WTC11 (cell line): ENCODE results near the gene DNM3. TPM values are rescaled to one million over a fixed set of nuclear protein-coding genes. Genes with fewer than 3 reads are reported as not detected.

Experiments
- ATAC-seq: fragments of 200-7000 bp; cut with Tn5 transposase; 2 replicates; pipeline ENCODE4 v1.10.0; 2021; ENCODE audit warnings: mild to moderate bottlenecking, moderate library complexity
- CTCF ChIA-PET: fragments of 300-600 bp; sonication (Branson Sonifier 250); formaldehyde crosslinking; loops from one replicate; lab custom pipeline; 2021; ENCODE audit warnings: antibody characterized with exemption; lab: Charles Lee
- POLR2A ChIA-PET: fragments of 350-600 bp; sonication (Branson Sonifier 250); formaldehyde crosslinking; loops from one replicate; lab custom pipeline; 2021; ENCODE audit warnings: antibody characterized with exemption; lab: Charles Lee
- DNase-seq: peaks from one replicate; pipeline ENCODE4 v3.0.0; 2021; ENCODE audit warnings: low spot score
- H3K27ac Mint-ChIP-seq: 2 replicates; pipeline ENCODE4 v1.8.0; 2021; ENCODE audit warnings: mixed read lengths
- H3K27me3 Mint-ChIP-seq: 2 replicates; pipeline ENCODE4 v1.8.0; 2021; ENCODE audit warnings: low read depth, mild to moderate bottlenecking, moderate library complexity, mixed read lengths
- H3K36me3 Mint-ChIP-seq: 2 replicates; pipeline ENCODE4 v1.8.0; 2021; ENCODE audit warnings: mixed read lengths
- H3K4me1 Mint-ChIP-seq: 2 replicates; pipeline ENCODE4 v1.8.0; 2022; ENCODE audit warnings: mixed read lengths
- H3K4me3 Mint-ChIP-seq: 2 replicates; pipeline ENCODE4 v1.8.0; 2021; ENCODE audit warnings: mild to moderate bottlenecking, moderate library complexity, mixed read lengths
- H3K9me3 Mint-ChIP-seq: 2 replicates; pipeline ENCODE4 v1.8.0; 2021; ENCODE audit warnings: mixed read lengths
- GRHL2 ChIP-seq: fragments of 250-450 bp; sonication (Bioruptor Pico); IDR thresholded peaks from 2 replicates; pipeline ENCODE4 v1.8.0; 2022; ENCODE audit warnings: mild to moderate bottlenecking, moderate library complexity; ENCODE audit not compliant: insufficient replicate concordance, severe bottlenecking
- JUN ChIP-seq: sonication (generic); formaldehyde crosslinking; IDR thresholded peaks from 2 replicates; pipeline ENCODE4 v1.8.0; 2023; ENCODE audit warnings: mild to moderate bottlenecking, missing genetic modification reagents
- MXD4 ChIP-seq: fragments of 250-450 bp; sonication (Bioruptor Pico); IDR thresholded peaks from 2 replicates; pipeline ENCODE4 v1.8.0; 2021; ENCODE audit warnings: mild to moderate bottlenecking, moderate library complexity, borderline replicate concordance
- NFATC4 ChIP-seq: fragments of 250-450 bp; sonication (Bioruptor Pico); IDR thresholded peaks from 2 replicates; pipeline ENCODE4 v1.9.0; 2021; ENCODE audit warnings: mild to moderate bottlenecking
- NR1H2 ChIP-seq: sonication (generic); formaldehyde crosslinking; IDR thresholded peaks from 2 replicates; pipeline ENCODE4 v1.9.0; 2021; ENCODE audit warnings: mild to moderate bottlenecking, moderate library complexity, missing genetic modification reagents
- SMAD3 ChIP-seq: sonication (generic); formaldehyde crosslinking; IDR thresholded peaks from 2 replicates; pipeline ENCODE4 v1.8.0; 2022; ENCODE audit warnings: missing genetic modification reagents, mild to moderate bottlenecking, borderline replicate concordance
- SOX15 ChIP-seq: fragments of 250-450 bp; sonication (Bioruptor Pico); IDR thresholded peaks from 2 replicates; pipeline ENCODE4 v1.9.0; 2021; ENCODE audit warnings: mild to moderate bottlenecking
- TP53 ChIP-seq: sonication (generic); formaldehyde crosslinking; IDR thresholded peaks from 2 replicates; pipeline ENCODE4 v1.8.1; 2023; ENCODE audit warnings: mild to moderate bottlenecking, missing genetic modification reagents
- ZBTB21 ChIP-seq: sonication (generic); formaldehyde crosslinking; IDR thresholded peaks from 2 replicates; pipeline ENCODE4 v1.8.1; 2023; ENCODE audit warnings: mild to moderate bottlenecking, missing genetic modification reagents, borderline replicate concordance
- ZNF138 ChIP-seq: sonication (generic); formaldehyde crosslinking; conservative IDR thresholded peaks from 2 replicates; pipeline ENCODE4 v1.8.1; 2022; ENCODE audit warnings: mild to moderate bottlenecking, moderate library complexity, missing genetic modification reagents
- total RNA-seq: library from RNA; stranded (reverse); gene quantifications from 3 replicates; pipeline ENCODE4 v1.2.3, GENCODE V29; 2021
- TF ChIP-seq, protein P1 (sequence below): fragments of 200-600 bp; IDR thresholded peaks from 2 replicates; pipeline ENCODE4 v1.8.0; 2022; ENCODE audit warnings: antibody characterized with exemption
- TF ChIP-seq, protein P2 (sequence below): sonication (generic); formaldehyde crosslinking; IDR thresholded peaks from 2 replicates; pipeline ENCODE4 v1.8.0; 2023; ENCODE audit warnings: mild to moderate bottlenecking, missing genetic modification reagents
- TF ChIP-seq, protein P3 (sequence below): sonication (generic); formaldehyde crosslinking; IDR thresholded peaks from 2 replicates; pipeline ENCODE4 v1.8.1; 2022; ENCODE audit warnings: low read depth, missing genetic modification reagents, borderline replicate concordance
- TF ChIP-seq, protein P4 (sequence below): sonication (generic); formaldehyde crosslinking; IDR thresholded peaks from 2 replicates; pipeline ENCODE4 v1.8.1; 2023; ENCODE audit warnings: mild to moderate bottlenecking, moderate library complexity, missing genetic modification reagents
- TF ChIP-seq, protein P5 (sequence below): sonication (generic); formaldehyde crosslinking; IDR thresholded peaks from 2 replicates; pipeline ENCODE4 v1.8.1; 2023; ENCODE audit warnings: mild to moderate bottlenecking, missing genetic modification reagents
- TF ChIP-seq, protein P6 (sequence below): sonication (generic); formaldehyde crosslinking; IDR thresholded peaks from 2 replicates; pipeline ENCODE4 v1.8.1; 2023; ENCODE audit warnings: mild to moderate bottlenecking, missing genetic modification reagents, moderate library complexity
- TF ChIP-seq, protein P7 (sequence below): sonication (generic); formaldehyde crosslinking; IDR thresholded peaks from 2 replicates; pipeline ENCODE4 v1.8.1; 2022; ENCODE audit warnings: mild to moderate bottlenecking, moderate library complexity, missing genetic modification reagents

Gene DNM3
- total RNA-seq, 1 experiment from 2014 or later: 1.9 TPM

DNA sequence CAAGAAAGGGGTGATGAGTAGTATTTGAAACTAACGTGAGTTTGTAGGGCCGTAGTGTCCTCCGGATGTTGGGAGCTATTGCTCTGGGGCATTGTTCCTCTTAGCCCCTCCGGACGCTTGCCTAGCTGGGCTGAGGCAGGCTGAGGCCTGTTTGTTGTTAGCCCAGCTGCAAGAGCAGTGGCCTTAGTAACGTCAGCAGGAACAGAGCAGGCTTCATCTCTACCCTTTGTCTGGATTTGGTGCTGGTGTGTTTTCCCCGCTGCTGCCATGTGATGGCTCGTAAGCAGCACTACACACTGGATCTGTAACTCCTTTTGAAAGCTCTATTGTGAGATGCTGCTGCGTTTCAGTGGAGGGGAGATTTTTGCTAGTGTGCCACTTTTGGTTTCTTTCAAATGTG lies 57.6 kb downstream of the DNM3 start:
- no peaks in the 10 kb centered on the region for H3K36me3 Mint-ChIP-seq
- DNase-seq (peak; percentile 38), ATAC-seq (peak; percentile 99)
- no peaks in the 10 kb centered on the region for H3K27me3 Mint-ChIP-seq
- ChIA-PET CTCF (interaction anchor here (0.9 to 1.3 kb wide), 4 partner anchors 13 to 99 kb away, joined by 3 to 7 read pairs (median 4); no protein-coding TSS in a partner anchor), POLR2A (no interaction called here)
- no peak overlapping the region for H3K4me3 Mint-ChIP-seq
- TF ChIP-seq NR1H2: no peak
- TF ChIP-seq, protein P1, sequence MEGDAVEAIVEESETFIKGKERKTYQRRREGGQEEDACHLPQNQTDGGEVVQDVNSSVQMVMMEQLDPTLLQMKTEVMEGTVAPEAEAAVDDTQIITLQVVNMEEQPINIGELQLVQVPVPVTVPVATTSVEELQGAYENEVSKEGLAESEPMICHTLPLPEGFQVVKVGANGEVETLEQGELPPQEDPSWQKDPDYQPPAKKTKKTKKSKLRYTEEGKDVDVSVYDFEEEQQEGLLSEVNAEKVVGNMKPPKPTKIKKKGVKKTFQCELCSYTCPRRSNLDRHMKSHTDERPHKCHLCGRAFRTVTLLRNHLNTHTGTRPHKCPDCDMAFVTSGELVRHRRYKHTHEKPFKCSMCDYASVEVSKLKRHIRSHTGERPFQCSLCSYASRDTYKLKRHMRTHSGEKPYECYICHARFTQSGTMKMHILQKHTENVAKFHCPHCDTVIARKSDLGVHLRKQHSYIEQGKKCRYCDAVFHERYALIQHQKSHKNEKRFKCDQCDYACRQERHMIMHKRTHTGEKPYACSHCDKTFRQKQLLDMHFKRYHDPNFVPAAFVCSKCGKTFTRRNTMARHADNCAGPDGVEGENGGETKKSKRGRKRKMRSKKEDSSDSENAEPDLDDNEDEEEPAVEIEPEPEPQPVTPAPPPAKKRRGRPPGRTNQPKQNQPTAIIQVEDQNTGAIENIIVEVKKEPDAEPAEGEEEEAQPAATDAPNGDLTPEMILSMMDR: no peak
- no peak for TF ChIP-seq JUN (CRISPR knock-in tag)
- peaks cover 4% of the 10 kb centered on the region for H3K9me3 Mint-ChIP-seq
- peaks cover 17% of the 10 kb centered on the region for H3K4me1 Mint-ChIP-seq
- peak overlapping the region; percentile 82 for H3K27ac Mint-ChIP-seq

DNA sequence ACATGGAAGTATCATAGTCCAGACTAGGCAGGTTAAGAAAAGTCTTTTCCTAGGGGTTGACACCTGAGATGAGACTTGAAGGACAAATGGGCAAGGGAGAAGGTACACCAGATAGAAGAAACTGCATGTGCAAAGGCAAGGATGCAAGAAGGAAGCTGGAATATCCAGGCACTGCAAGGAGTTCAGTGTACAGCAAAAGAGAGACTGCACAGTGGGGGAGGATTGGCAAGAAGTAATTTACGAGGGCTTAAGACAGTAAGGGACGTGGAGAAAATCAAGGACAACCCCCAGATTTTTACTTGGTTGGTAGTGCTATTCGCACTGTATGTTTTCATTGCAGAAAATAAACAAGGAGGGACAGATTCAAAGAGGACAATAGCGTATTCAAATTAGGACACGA lies 58.5 kb downstream of the DNM3 start:
- CTCF ChIA-PET: no interaction called here
- Mint-ChIP-seq H3K27ac (no peak overlapping the region), H3K9me3 (no peaks in the 10 kb centered on the region), H3K27me3 (no peaks in the 10 kb centered on the region), H3K36me3 (no peaks in the 10 kb centered on the region), H3K4me3 (no peak overlapping the region), H3K4me1 (peaks cover 17% of the 10 kb centered on the region)
- ATAC-seq: no peak
- TF ChIP-seq MXD4 (CRISPR knock-in tag) (no peak), NR1H2 (no peak), TP53 (CRISPR knock-in tag) (no peak), GRHL2 (CRISPR knock-in tag) (no peak), SOX15 (CRISPR knock-in tag) (no peak), NFATC4 (no peak), SMAD3 (no peak), ZNF138 (no peak), ZBTB21 (CRISPR knock-in tag) (no peak)
- TF ChIP-seq, protein P2, sequence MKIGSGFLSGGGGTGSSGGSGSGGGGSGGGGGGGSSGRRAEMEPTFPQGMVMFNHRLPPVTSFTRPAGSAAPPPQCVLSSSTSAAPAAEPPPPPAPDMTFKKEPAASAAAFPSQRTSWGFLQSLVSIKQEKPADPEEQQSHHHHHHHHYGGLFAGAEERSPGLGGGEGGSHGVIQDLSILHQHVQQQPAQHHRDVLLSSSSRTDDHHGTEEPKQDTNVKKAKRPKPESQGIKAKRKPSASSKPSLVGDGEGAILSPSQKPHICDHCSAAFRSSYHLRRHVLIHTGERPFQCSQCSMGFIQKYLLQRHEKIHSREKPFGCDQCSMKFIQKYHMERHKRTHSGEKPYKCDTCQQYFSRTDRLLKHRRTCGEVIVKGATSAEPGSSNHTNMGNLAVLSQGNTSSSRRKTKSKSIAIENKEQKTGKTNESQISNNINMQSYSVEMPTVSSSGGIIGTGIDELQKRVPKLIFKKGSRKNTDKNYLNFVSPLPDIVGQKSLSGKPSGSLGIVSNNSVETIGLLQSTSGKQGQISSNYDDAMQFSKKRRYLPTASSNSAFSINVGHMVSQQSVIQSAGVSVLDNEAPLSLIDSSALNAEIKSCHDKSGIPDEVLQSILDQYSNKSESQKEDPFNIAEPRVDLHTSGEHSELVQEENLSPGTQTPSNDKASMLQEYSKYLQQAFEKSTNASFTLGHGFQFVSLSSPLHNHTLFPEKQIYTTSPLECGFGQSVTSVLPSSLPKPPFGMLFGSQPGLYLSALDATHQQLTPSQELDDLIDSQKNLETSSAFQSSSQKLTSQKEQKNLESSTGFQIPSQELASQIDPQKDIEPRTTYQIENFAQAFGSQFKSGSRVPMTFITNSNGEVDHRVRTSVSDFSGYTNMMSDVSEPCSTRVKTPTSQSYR (CRISPR knock-in tag): no peak
- TF ChIP-seq, protein P3, sequence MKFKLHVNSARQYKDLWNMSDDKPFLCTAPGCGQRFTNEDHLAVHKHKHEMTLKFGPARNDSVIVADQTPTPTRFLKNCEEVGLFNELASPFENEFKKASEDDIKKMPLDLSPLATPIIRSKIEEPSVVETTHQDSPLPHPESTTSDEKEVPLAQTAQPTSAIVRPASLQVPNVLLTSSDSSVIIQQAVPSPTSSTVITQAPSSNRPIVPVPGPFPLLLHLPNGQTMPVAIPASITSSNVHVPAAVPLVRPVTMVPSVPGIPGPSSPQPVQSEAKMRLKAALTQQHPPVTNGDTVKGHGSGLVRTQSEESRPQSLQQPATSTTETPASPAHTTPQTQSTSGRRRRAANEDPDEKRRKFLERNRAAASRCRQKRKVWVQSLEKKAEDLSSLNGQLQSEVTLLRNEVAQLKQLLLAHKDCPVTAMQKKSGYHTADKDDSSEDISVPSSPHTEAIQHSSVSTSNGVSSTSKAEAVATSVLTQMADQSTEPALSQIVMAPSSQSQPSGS (CRISPR knock-in tag): no peak
- TF ChIP-seq, protein P4, sequence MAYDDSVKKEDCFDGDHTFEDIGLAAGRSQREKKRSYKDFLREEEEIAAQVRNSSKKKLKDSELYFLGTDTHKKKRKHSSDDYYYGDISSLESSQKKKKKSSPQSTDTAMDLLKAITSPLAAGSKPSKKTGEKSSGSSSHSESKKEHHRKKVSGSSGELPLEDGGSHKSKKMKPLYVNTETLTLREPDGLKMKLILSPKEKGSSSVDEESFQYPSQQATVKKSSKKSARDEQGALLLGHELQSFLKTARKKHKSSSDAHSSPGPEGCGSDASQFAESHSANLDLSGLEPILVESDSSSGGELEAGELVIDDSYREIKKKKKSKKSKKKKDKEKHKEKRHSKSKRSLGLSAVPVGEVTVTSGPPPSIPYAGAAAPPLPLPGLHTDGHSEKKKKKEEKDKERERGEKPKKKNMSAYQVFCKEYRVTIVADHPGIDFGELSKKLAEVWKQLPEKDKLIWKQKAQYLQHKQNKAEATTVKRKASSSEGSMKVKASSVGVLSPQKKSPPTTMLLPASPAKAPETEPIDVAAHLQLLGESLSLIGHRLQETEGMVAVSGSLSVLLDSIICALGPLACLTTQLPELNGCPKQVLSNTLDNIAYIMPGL (CRISPR knock-in tag): no peak
- TF ChIP-seq, protein P5, sequence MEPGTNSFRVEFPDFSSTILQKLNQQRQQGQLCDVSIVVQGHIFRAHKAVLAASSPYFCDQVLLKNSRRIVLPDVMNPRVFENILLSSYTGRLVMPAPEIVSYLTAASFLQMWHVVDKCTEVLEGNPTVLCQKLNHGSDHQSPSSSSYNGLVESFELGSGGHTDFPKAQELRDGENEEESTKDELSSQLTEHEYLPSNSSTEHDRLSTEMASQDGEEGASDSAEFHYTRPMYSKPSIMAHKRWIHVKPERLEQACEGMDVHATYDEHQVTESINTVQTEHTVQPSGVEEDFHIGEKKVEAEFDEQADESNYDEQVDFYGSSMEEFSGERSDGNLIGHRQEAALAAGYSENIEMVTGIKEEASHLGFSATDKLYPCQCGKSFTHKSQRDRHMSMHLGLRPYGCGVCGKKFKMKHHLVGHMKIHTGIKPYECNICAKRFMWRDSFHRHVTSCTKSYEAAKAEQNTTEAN: no peak
- TF ChIP-seq, protein P6, sequence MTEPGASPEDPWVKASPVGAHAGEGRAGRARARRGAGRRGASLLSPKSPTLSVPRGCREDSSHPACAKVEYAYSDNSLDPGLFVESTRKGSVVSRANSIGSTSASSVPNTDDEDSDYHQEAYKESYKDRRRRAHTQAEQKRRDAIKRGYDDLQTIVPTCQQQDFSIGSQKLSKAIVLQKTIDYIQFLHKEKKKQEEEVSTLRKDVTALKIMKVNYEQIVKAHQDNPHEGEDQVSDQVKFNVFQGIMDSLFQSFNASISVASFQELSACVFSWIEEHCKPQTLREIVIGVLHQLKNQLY (CRISPR knock-in tag): no peak
- TF ChIP-seq, protein P7, sequence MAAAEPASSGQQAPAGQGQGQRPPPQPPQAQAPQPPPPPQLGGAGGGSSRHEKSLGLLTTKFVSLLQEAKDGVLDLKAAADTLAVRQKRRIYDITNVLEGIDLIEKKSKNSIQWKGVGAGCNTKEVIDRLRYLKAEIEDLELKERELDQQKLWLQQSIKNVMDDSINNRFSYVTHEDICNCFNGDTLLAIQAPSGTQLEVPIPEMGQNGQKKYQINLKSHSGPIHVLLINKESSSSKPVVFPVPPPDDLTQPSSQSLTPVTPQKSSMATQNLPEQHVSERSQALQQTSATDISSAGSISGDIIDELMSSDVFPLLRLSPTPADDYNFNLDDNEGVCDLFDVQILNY: no peak
- TF ChIP-seq, all 79 proteins: peak for 0
- POLR2A ChIA-PET: no interaction called here
- DNase-seq: no peak
